HG03439 (cell line): ENCODE data around the gene GDPD1.
A peak's percentile ranks its signal among the peaks of the same experiment; 100 is the strongest.
"Not testable (repeated sequence)": the region's sequence is repeated elsewhere in the genome, so short reads cannot be mapped to it uniquely, and the experiment has no call there.

Source experiments
- ATAC-seq: cut with Tn5 transposase; IDR thresholded peaks from one replicate; pipeline ENCODE4 v1.9.1; 2021; ENCODE audit warnings: mild to moderate bottlenecking, moderate library complexity; ENCODE audit not compliant: unreplicated experiment

Gene GDPD1

GRCh38 chr17:59220328-59221158 is at the start of gene GDPD1:
Gene GDPD1, plus strand, starts transcription at chr17:59220511. Its CDS starts 99 bp downstream, at chr17:59220610.
- ATAC-seq, result peak; percentile 93

GRCh38 chr17:59172436-59173004 is 47.8 kb upstream of the GDPD1 start:
- ATAC-seq, result no peak

GRCh38 chr17:59174671-59175070 is 45.6 kb upstream of the GDPD1 start:
- no peak for ATAC-seq

- ATAC-seq, result no peak
These were observed 45.2 kb upstream of the GDPD1 start for GRCh38 chr17:59175076-59175475.

GRCh38 chr17:59178266-59178985 is 41.9 kb upstream of the GDPD1 start:
- no peak for ATAC-seq

- ATAC-seq, result not testable (repeated sequence)
These were observed 40.7 kb upstream of the GDPD1 start for GRCh38 chr17:59179601-59180000.

- no peak for ATAC-seq
These were observed 39.7 kb upstream of the GDPD1 start for GRCh38 chr17:59180626-59181025.

GRCh38 chr17:59181481-59181880 is 38.8 kb upstream of the GDPD1 start:
- no peak for ATAC-seq

- no peak for ATAC-seq
These were observed 34.3 kb upstream of the GDPD1 start for GRCh38 chr17:59185997-59186396.

GRCh38 chr17:59186850-59187249 is 33.5 kb upstream of the GDPD1 start:
- ATAC-seq, result no peak

GRCh38 chr17:59190806-59191205 is 29.5 kb upstream of the GDPD1 start:
- ATAC-seq, result no peak

- ATAC-seq, result no peak
These were observed 26.9 kb upstream of the GDPD1 start for GRCh38 chr17:59193336-59193862.

- no peak for ATAC-seq
These were observed 20.9 kb upstream of the GDPD1 start for GRCh38 chr17:59199398-59199797.

- no peak for ATAC-seq
These were observed 18.0 kb upstream of the GDPD1 start for GRCh38 chr17:59202320-59202719.

- no peak for ATAC-seq
These were observed 941 bp upstream of the GDPD1 start for GRCh38 chr17:59219370-59219769.

GRCh38 chr17:59219992-59220327 is 351 bp upstream of the GDPD1 start:
- no peak for ATAC-seq

GRCh38 chr17:59221159-59221847 is 992 bp downstream of the GDPD1 start:
- no peak for ATAC-seq

- ATAC-seq, result no peak
These were observed 3.5 kb downstream of the GDPD1 start for GRCh38 chr17:59223813-59224212.

- ATAC-seq, result not testable (repeated sequence)
These were observed 8.3 kb downstream of the GDPD1 start for GRCh38 chr17:59228588-59228987.

GRCh38 chr17:59230764-59231163 is 10.5 kb downstream of the GDPD1 start:
- ATAC-seq, result no peak

GRCh38 chr17:59234631-59235030 is 14.3 kb downstream of the GDPD1 start:
- no peak for ATAC-seq
